Hematopoietic multipotent progenitor cell treated with erythropoietin and hydrocortisone succinate and interleukin-3 and kit ligand, for 17 days (in vitro differentiated cells): ENCODE data around the gene KIAA2012.

Experiments used
- DNase-seq: peaks from one replicate; pipeline ENCODE4 v3.0.0-alpha.2; 2015; ENCODE audit warnings: low spot score

KIAA2012 gene

GRCh38 chr2:202088777-202089176 is 15.7 kb downstream of the KIAA2012 start:
- no peak for DNase-seq

- DNase-seq = no peak
Observed at GRCh38 chr2:202090530-202090929, 17.5 kb downstream of the KIAA2012 start.

GRCh38 chr2:202091476-202091875 is 18.4 kb downstream of the KIAA2012 start:
- no peak for DNase-seq

DNA sequence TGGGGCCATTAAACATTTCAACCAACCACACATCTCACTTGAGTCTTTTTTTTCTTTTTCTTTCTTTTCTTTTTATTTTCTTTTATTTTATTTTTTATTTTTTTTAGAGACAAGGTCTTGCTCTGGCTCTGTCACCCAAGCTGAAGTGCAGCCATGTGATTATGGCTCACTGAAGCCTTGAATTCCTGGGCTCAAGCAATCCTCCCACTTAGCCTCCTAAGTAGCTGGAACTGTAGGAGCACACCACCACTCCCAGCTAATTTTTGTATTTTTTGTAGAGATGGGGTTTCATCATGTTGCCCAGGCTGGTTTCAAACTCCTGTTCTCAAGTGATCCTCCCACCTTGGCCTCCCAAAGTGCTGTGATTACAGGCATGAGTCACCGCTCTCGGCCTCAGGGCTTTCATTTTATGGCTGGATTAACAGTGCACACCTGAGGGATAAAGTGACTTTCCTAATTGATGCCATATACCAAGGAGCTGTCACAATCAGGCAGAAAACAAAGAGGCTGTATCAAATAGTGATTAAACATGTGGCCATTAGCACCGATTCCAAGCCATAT is 21.5 kb downstream of the KIAA2012 start:
- DNase-seq = no peak

- DNase-seq = no peak
Observed at GRCh38 chr2:202095235-202095634, 22.2 kb downstream of the KIAA2012 start.

GRCh38 chr2:202096736-202097135 is 23.7 kb downstream of the KIAA2012 start:
- DNase-seq = no peak

- DNase-seq = no peak
Observed at GRCh38 chr2:202098291-202098690, 25.2 kb downstream of the KIAA2012 start.

GRCh38 chr2:202099515-202099914 is 26.5 kb downstream of the KIAA2012 start:
- no peak for DNase-seq

- no peak for DNase-seq
Observed at GRCh38 chr2:202100176-202100575, 27.1 kb downstream of the KIAA2012 start.

- DNase-seq = no peak
Observed at GRCh38 chr2:202101026-202101579, 28.0 kb downstream of the KIAA2012 start.

GRCh38 chr2:202102425-202103000 is 29.5 kb downstream of the KIAA2012 start:
- DNase-seq = no peak

DNA sequence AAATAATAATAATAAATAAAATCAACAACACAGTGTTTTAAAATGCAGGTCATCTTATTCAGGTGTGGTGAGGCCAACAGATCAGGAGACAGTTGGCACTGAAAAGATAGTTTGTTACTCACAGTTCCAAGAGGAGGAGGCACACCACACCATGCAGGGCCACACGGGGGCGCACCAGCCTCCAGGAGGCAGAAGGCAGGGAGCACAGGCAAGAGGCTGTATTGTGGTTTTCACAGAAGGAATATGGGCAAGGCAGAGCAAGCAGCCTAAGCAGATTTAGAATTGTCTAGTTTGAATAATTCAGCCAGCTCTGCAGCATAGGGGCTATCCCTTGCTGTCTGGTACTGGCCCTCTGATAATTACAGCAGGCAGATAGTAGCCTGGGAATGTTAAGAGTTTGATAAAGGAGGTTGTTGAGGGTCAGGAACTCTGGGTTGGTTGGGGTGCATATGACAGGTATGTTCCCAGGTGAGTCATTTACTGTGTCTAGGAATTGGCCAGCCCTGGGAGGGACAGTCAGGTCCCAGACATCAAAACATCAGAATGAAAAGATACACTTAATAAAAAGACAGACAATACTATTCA is 31.3 kb downstream of the KIAA2012 start:
- no peak for DNase-seq

DNA sequence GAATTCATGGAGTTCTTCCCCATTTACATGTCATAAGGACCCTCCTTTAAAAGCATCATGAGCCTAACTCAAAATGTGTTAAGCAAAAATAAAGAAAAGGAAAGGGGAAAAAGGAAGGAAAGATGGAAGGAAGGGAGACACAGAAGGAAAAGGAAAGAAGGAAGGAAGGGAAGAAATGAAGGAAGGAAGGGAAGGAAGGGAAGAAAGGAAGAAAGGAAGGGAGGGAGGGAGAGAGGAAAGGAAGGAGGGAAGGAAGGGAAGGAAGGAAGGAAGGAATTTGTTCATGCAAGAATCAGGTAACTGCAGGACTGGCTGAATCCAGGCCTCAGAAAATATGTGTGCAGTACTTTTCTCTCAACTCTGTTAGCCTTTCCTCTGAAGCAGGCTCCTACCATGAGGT is 32.0 kb downstream of the KIAA2012 start:
- no peak for DNase-seq

DNA sequence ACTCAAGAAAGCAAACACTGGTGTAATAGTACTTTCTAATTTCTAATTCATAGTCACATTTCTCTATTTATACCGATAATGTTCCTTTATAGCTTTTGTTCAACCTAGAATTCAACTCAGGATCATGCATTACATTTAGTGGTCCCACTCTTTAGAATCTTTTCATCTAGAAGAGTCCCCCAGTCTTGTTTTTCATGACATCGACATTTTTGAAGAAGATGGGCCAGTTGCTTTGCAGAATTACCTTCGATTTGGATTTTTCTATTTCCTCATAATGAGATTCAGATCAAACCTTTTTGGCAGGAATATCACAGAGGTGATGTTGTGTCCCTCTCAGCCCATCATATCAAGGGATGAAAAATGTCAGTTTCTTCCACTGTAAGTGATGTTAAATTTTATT is 35.3 kb downstream of the KIAA2012 start:
- no peak for DNase-seq

DNA sequence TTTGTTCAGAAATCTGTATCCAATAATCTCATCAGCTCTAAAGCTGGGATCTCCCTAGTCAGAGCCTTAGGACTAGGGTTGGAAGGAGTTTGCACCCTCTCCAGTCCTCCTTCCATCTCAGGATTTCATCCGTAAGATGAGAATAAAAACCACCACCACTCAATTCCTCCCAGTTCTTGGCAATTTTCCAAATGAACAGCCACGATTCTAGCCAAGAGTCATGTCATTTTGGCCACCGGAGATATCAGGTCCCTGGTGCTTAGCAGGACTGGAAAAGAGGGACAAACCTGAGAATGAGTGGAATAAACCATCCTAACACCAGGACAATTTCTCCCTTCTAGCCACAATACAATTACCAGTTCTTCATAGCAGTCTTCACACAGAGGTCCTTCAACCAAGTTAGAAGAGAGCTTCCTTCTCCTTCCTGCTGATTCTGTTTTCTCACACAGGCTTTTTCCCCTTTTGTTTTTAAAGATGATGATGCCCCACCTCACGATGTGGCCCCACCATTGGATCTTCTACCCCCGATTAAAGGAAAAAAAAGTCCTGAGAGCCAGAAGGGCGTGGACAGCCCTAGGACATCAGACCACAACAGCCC is 36.2 kb downstream of the KIAA2012 start:
- no peak for DNase-seq

DNA sequence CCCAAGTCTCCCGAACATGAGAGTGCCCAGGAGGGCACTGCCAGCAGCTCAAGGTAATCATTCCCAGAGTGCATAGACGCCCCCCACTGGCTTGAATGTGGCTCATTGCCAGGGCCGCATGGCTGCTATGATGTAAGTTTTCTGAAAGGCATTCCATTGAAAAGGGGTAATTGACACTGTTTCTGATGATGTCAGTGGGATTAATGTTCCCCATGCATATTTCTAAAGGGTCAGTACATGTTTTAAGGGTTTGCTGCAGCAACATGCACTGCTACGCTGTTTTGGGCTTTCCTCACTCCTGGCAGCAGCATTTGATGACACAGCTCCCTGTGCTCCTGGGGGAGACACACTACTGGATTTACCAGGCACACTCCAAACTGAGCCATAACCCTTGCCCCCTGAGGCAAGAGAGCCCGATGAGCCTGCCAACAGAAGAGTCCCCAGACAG is 36.7 kb downstream of the KIAA2012 start:
- DNase-seq = no peak

DNA sequence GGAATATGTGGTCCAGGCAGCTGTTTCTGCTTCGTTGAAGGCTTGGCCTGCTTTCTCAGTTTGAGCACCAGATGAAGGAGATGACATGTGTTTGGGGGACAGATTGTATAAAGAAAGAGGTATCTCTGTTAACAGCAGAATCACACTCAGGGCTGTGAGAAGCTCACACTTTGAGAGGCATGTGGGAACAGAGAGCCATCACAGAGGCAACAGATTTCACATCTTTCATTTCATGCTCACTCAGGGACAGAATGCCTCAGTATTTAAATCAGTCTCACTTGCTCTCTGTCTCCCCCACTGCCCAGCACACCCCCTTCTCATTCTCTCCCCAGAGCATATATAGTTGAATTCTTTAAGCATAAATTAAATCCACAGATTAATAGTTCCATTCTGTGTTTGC is 37.4 kb downstream of the KIAA2012 start:
- DNase-seq = no peak

DNA sequence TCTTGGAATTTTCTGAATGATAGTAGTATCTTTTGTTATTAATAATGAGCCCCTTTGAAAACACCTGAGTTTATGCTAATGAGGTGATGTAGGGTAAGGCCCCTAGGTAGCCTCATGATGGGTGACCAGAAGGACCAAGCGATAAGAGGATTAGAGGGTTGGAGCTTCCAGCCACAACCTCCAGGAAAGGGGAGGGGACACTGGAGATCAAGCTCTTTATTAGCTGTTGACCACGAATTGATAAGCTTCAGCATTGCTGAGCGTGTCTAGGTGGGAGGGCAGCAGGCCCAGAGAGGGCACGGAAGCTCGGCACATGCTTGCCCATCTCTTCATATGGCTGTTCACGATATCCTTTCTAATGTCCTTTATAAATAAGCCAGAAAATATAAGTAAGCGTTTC is 39.0 kb downstream of the KIAA2012 start:
- no peak for DNase-seq

DNA sequence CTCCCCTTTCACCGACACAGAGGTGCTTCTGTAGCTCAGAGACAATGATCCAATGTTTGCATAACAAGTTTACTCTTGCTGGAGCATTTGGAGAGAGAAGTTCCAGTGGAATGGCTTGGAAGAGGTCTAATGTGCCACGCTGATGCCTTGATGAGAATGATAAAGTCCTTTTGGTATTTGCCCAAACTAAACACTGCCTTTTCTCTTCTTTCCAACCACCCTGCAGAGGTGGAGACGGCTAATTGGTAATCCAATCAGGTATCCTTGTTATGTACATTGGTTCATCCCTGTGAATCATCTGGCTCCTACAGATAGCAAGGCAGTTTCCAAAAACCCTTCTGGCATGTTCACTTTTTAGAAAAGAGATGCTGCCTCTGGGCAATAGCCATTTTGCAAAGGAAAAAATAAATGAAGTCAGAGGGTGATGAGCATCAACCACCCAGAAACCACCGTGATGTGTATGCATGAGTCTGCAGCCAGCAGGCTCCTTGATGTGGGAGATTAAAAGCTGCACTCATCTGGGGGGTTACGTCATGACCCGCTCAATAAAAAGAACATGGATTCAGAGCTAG is 40.6 kb downstream of the KIAA2012 start:
- no peak for DNase-seq

GRCh38 chr2:202114291-202114690 is 41.2 kb downstream of the KIAA2012 start:
- no peak for DNase-seq

DNA sequence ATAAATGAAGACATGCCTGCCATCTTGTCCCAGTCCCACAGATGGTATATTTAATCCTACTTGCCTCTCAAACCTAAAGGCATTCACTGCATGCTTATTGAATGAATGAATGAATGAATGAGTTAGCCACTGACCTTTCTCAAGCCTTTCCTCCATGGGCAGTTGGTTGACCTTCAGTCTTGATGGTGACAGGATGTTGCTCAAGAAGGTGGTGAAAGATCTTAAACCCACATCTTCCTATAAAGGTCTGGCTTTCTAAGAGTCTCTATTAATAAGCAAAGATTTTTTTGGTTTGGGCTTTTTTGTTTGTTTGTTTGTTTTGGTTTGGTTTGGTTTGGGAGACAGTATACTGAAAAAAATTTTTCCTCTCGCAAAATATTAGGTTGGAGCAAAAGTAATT is 41.7 kb downstream of the KIAA2012 start:
- no peak for DNase-seq

GRCh38 chr2:202115479-202115971 is 42.5 kb downstream of the KIAA2012 start:
- DNase-seq = no peak

DNA sequence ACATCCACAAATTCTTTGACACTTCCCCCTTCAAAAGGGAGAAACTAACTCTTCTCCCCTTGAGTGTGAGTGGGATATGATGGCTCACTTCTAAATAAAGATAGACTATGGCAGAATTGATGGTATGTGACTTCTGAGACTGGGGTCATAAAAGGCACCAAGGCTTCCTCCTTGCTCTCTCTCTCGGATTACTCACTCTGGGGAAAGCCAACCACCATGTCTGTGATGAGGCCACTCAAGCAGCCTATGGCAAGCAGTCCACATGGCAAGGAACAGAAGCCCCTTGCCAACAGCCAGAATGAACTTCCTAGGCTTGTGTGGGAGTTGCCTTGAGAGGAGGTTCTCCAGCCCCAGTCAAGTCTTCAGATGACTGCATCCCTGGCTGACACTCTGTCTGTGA is 43.6 kb downstream of the KIAA2012 start:
- DNase-seq = no peak
